ENCODE measurements around the gene ITGA1.
"Not testable (repeated sequence)": the region's sequence is repeated elsewhere in the genome, so short reads cannot be mapped to it uniquely, and the experiment has no call there.

The ITGA1 gene

DNA sequence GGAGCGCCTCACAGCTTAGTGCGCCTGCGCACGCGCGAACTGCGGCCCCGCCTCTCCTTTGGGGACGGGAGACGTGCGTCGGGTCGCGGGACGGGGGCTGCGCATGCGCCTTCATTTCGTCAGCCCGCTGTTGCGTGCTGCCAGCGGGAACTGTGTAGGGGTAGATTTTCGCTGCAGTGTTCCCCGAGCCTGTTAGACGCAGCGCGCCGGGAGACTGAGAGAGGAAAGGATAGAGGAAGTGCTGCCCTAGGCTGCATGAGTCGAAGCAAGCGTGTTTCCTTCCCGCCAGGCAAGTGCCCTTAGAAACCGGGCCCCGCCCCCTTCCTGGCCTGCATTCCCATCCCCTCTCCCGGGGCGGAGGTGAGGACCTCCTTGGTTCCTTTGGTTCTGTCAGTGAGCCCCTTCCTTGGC lies 12.3 kb downstream of the ITGA1 start:
- intact Hi-C loops (cut with DNase I) = loop anchor here (5.0 to 10.0 kb wide), 2 partner anchors 117 to 305 kb away; partner anchors contain the start of gene MOCS2
- DNase-seq = peak; percentile 89 to 99 (median 95)

DNA sequence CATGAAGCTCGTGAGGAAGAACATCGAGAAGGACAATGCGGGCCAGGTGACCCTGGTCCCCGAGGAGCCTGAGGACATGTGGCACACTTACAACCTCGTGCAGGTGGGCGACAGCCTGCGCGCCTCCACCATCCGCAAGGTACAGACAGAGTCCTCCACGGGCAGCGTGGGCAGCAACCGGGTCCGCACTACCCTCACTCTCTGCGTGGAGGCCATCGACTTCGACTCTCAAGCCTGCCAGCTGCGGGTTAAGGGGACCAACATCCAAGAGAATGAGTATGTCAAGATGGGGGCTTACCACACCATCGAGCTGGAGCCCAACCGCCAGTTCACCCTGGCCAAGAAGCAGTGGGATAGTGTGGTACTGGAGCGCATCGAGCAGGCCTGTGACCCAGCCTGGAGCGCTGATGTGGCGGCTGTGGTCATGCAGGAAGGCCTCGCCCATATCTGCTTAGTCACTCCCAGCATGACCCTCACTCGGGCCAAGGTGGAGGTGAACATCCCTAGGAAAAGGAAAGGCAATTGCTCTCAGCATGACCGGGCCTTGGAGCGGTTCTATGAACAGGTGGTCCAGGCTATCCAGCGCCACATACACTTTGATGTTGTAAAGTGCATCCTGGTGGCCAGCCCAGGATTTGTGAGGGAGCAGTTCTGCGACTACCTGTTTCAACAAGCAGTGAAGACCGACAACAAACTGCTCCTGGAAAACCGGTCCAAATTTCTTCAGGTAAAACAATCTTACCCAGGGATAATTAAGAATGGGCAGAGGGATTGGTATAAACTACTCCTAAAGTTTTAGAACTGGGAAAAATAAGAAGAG lies 12.9 kb downstream of the ITGA1 start:
- DNase-seq = peak; percentile 16 to 91 (median 33)
- intact Hi-C loops (cut with DNase I) = loop anchor here (5.0 to 10.0 kb wide), 2 partner anchors 117 to 304 kb away; partner anchors contain the start of gene MOCS2

DNA sequence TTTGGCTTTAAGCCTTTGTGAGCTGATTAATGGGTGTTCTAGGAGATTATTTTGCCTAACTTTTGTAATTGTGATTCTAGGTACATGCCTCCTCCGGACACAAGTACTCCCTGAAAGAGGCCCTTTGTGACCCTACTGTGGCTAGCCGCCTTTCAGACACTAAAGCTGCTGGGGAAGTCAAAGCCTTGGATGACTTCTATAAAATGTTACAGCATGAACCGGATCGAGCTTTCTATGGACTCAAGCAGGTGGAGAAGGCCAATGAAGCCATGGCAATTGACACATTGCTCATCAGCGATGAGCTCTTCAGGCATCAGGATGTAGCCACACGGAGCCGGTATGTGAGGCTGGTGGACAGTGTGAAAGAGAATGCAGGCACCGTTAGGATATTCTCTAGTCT lies 13.6 kb downstream of the ITGA1 start:
- intact Hi-C loops (cut with DNase I) = loop anchor here (5.0 to 10.0 kb wide), 2 partner anchors 116 to 303 kb away; partner anchors contain the start of gene MOCS2
- peak in 2 of 10 donors; percentile 12 to 64 for DNase-seq

DNA sequence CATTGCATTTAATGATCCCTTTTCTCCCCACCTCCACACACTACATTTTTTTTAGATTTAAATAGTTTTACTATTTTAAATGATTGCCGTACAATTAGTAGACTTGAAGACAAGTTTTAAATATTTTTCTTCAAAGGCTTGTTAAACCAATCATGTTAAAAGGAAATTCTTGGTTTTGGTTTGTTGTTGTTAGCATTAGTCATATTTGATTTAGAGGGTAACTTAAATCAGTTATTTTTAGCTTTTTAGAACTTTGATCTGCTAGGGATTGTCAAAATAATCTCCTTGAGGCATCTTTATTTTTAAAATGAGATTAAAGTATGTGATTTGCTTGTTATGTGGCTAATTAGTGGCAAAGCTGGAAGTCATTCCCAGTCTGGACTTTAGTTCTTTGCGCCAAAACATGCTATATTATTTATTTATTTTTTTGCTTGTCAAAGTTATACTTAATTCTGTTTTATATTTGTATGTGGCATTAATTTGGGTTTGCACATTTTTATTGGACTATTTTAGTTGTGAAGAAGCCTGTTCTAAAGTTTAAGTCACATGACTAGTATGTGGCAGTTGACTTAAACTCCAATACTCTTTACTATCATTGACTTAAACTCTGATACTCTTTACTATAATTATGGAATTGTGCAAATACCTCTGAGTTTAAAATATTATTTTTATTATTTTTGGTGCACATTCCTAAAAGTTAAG lies 14.7 kb downstream of the ITGA1 start:
- DNase-seq = no peak
- intact Hi-C loops (cut with DNase I) = loop anchor here (5.0 to 10.0 kb wide), 2 partner anchors 115 to 302 kb away; partner anchors contain the start of gene MOCS2

DNA sequence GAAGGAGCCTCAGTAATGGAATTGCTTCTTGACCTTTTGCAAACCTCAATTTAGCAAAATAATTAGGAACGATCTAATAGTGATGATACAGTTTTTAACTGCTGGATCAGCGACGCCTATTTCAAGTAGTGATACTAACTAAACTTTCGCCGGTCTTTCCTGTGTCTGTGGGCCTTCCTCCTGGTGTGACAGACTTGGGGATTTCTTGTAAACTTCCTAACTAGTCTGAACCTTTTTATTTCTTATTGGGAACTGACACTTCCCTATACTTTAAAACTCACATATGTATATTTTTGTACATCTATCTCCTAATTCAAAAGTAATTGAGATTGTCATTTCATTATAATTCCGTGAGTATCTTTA lies 15.2 kb downstream of the ITGA1 start:
- no peak for DNase-seq
- intact Hi-C loops (cut with DNase I) = loop anchor here (5.0 to 10.0 kb wide), 2 partner anchors 114 to 302 kb away; partner anchors contain the start of gene MOCS2

DNA sequence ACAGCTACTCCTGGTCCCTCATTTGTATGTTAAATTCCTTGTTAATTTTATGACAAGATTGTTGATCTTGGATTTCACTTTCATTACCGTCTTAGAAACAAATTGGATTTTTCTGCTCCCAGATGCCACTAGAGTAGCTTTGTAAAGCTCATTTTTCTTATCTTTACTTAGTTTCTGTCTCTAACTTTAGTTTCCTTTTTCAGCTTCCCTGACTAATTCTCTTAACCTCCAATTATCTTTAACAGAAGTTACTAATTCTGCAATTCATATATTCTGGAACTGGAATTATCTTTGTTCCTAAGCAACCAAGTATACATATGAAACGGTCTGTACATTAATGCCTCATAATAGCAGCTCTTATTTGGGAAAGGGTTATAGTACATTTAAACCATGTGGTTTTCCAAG lies 16.7 kb downstream of the ITGA1 start:
- intact Hi-C loops (cut with DNase I) = loop anchor here (5.0 to 10.0 kb wide), 2 partner anchors 113 to 300 kb away; partner anchors contain the start of gene MOCS2

DNA sequence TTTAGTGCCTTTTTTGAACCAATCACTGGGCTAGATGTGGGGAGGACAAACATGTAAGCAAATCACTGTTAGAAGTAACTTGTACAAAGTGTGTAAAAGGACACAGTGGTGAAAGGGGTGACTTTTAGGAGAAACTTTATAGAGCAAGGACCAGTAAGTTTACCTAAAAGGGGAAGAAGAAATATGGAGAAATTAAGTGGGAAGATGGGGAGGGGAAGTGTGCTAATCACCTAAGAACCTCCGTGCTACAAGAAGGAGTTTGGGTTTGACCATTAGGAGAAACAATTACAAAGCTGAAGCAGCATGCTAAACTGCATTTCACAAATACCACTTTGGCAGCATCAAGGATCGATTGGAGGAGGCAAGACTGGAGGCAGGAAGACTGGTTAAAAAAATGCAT lies 17.3 kb downstream of the ITGA1 start:
- DNase-seq = no peak
- intact Hi-C loops (cut with DNase I) = loop anchor here (5.0 to 10.0 kb wide), 2 partner anchors 112 to 300 kb away; partner anchors contain the start of gene MOCS2

More for the DNA sequence above, 16.7 kb downstream of the ITGA1 start:
- no peak for DNase-seq

DNA sequence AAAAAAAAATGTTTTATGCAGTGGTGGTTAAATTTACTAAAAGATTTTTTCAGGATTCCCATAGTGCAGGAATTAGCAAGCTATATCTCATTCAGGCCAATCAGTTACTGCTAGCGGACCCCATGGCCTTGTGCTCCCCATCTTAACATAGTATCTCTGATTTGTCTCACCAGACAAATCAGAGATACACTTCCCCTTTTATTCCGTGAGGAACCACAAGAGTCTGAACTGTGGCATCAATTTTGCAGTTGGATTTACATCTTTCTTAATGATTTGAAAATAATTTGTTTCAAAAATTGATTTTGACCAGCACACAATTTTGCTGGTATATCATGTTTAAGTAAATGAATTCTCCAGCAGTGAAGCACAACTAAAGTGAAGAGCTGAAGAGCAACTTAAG lies 17.9 kb downstream of the ITGA1 start:
- DNase-seq = no peak
- intact Hi-C loops (cut with DNase I) = loop anchor here (10.0 kb wide), 1 partner anchor 299 kb away; the partner anchor contains the start of gene MOCS2

DNA sequence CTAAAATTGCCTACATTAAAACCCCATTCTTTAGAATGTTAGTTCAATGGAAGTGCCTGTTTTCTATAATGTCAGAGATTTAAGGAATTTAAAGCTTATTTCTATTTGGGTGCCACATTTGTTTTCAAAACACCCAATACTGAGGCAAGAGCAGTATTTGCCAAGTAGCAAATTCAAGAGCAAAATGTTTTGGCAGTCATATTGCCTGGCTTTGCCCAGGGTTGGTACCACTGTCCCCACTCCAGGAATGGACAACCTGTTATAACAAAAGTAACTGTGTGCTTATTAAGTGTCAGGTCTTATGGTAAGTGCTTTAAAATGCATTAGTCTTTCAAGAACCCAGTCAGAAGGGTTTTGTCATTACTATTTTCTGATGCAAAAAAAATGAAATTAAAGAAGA lies 19.3 kb downstream of the ITGA1 start:
- intact Hi-C loops (cut with DNase I) = loop anchor here (10.0 kb wide), 1 partner anchor 298 kb away; the partner anchor contains the start of gene MOCS2
- DNase-seq = no peak

DNA sequence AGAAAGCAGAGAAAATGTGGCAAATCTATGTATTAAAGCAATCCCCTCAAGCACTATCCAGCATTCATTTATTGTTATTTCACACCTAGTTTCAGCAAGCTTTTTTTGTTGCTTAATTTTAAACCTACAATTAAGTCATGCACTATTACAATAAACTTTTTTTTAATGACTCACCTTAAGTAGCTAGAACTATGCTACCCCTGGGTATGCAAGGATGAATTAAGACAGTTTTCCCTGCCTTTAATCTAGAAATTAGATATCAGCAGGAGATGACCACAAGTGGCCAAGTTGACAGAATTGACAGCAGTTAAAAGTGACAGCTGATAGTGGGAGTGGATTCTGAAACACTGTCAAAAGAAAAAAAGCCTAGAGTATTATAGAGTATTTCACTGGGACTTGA lies 20.0 kb downstream of the ITGA1 start:
- intact Hi-C loops (cut with DNase I) = loop anchor here (10.0 kb wide), 1 partner anchor 297 kb away; the partner anchor contains the start of gene MOCS2
- DNase-seq = no peak

DNA sequence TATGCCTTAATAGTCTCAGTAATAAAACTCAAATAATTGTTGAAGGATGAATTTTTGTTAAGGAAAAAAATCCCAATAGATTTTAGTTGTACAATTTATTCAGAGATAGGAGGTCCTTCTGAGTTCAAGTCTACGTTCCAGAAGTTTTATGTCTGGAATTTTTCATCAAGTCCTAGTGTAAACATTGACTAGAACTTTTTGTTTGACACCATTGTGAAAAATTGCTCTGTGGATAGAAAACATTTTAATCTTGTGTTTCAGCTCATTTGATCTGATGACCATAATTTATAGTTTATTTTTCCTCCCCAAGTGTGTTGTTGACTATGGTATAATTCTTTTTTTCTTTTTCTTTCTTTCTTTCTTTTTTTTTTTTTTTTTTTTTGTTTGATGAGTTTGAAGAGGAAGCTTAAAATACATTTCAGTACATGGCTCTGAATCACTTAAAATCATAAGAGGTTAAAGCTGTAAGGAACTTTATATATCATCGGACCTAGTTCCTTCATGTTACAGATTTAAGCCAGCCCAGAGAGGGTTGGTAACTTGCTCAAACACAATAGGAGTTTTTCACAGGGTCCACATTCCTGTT lies 20.7 kb downstream of the ITGA1 start:
- no peak for DNase-seq
- intact Hi-C loops (cut with DNase I) = loop anchor here (10.0 kb wide), 1 partner anchor 296 kb away; the partner anchor contains the start of gene MOCS2

DNA sequence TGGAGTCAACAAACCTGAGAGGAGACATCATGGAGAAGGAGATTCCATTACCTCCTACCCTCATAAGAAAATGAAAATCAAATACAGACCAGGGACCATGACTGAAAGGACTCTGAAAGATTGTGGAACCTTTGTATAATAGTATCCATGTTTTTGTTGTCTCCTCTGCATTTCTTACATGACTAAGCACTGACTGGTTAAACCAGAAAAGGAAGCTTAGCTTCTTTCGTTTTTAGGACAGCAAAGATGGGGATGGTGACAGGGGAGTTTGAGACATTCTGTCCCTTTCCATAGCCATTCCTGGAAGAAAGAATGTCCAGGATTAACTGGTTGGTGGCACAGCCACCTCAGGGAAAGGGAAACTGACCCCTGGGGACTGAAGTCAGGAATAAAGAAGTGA lies 22.2 kb downstream of the ITGA1 start:
- DNase-seq = no peak
- intact Hi-C loops (cut with DNase I) = loop anchor here (10.0 kb wide), 1 partner anchor 295 kb away; the partner anchor contains the start of gene MOCS2

DNA sequence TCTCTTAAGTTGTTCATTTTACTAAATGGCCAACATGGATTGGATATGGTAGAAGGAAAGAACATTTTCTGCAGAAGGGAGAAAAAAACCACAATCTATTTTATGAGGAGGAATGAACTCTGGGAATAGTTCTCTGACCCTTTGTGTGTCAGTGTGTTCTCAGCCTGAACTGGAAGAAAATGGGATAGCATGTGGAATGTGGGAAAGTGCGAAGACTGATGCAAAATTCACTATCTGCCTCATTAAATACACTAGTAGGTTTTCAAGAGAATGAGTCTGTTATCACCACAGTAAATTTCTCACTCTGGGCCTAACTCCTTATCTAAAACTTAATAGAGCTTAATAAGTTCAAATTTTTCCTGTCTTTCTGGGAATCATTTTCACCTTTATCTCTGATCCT lies 22.7 kb downstream of the ITGA1 start:
- no peak for DNase-seq
- intact Hi-C loops (cut with DNase I) = no loop called here

DNA sequence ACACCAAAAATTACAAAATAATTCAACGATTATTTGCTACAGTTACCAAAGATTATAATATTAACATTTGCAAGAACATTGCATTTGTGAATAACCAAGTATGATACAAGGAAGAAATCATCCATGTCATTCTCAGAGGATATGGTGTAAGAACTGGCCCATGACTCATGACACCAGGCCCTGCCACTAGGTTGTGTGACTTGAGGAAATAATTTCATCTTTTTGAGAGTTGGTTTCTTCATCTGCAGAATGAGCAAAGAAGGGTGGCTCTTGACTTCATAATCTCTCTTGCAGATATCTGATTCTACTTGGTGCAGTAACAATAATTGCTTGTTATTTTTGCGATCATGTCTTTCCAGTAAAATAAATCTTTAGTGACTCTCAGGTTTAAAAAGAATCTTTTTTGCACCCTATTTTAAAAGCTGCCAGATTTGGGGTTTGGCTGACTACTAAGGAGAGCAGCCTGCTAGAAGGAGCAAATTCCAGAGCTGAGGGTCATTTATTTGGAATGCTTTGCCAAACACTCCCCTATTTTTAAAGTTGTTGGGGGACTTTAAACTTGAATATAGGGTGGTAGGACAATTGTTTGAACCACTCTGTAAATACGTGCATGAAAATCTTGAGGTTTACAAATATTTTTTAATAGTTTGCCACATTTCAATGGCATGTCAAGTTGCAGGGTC lies 23.5 kb downstream of the ITGA1 start:
- DNase-seq = no peak
- intact Hi-C loops (cut with DNase I) = no loop called here

DNA sequence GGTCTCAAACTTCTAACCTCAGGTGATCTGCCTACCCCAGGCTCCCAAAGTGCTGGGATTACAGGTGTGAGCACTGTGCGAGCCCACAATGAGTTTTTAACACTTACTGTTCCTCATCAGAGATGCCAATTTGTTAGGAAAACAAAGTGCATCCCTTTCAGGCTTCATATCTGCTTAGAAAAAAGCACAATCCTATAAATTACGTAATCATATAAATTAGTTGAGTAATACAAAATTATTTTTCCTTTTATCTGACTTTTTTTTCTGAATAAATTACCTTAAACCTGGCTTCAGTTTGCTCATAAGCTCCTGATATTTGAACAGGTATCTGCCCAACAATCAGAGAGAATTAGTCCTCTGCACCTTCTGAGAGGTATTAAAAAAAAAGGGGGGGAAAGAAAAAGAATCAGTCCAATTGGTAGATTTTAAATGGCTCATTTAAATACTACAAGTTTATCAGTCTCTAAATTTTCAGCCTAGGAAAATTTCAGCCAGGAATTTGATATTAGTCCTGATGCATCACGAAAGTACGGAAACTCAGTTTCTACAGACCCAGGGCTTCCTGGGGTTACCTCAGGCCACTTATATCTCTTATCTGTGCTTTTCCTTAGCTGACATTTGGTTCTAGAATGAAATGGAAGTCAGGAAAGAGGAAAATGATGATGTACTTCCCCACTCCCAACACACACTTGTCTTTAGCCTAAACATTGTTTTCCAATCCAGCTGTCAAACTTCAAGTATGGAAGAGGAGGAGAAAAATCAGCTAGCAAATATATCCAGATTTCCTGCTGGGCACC lies 26.8 kb downstream of the ITGA1 start:
- intact Hi-C loops (cut with DNase I) = no loop called here

DNA sequence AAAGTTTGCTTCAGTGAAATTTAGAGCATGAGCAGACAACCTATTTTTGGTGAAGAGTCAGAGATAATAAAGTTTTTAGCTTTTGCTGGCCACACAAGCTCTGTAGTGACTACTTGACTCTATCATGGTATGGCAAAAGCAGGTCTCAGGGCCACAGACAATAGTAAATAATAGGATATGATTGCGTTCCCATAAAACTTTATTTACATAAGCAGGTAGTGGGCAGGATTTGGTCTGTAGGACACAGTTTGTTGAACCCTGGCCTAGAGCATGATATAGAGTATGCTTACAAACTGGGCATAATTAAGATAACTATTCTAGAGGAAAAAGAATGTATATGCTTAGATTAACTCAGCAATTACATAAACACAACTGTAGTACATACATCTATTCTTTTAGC lies 30.1 kb downstream of the ITGA1 start:
- intact Hi-C loops (cut with DNase I) = no loop called here
- DNase-seq = no peak

More for the DNA sequence above, 26.8 kb downstream of the ITGA1 start:
- DNase-seq = no peak

DNA sequence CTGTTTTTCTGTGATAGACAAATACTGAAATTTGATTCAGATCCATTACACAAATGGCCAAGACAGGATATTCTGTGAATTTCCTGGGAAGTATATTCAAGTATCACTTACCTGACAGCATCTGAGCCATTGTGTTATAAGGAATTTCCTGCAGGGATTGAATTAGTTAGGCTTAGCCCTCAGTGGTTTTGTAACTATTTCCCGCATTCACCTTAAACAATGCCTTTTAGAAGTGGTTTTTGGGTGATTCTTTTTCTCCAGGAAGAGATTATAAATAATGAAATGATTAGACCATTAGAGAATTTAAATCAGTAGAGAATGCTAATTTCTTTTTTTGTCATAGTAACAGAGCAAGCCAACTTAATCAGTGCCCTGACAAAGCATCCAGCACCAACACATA lies 30.6 kb downstream of the ITGA1 start:
- no peak for DNase-seq
- intact Hi-C loops (cut with DNase I) = no loop called here

DNA sequence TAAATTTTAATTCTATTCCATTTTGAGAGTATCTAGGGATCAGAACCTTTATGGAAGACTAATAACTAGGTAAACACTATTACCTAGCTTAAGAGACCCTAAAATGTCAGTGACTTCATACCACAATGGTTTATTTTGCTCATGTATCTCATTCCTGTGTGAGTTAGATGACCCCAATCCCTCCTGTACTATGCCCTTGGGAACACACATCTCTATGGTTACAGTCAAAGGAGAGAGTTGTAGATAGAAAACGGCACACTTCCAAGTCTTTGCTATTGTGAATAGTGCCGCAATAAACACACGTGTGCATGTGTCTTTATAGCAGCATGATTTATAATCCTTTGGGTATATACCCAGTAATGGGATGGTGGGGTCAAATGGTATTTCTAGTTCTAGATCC lies 31.1 kb downstream of the ITGA1 start:
- DNase-seq; intact Hi-C loops (cut with DNase I): not testable (repeated sequence)

DNA sequence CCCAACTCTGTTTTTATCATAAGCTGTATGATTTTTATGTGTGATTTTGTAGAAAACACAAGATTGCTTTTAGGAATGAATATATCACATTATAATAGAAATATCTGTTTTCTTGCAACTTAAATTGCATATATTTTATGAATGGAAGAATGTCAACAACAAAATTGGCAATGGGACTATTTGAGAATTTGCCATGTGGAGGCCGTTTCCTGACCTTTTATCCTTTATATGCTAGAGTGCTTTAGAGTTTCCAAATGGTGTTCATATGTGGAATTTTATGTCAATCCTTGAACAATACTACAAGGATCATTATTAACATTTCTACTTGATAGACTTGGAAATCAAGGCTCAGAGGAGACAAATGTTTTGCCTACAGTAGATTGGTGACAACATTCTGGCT lies 34.2 kb downstream of the ITGA1 start:
- intact Hi-C loops (cut with DNase I) = no loop called here
- DNase-seq = no peak
